ELF-1 (cell line): ENCODE measurements around the gene ENAH.

Source experiments
- DNase-seq: peaks from one replicate; pipeline ENCODE4 v3.0.0-alpha.2; 2016; ENCODE audit warnings: low read depth, low spot score

Gene ENAH

GRCh38 chr1:225561675-225562074 is 91.2 kb downstream of the ENAH start:
- DNase-seq = no peak

- no peak for DNase-seq
These were observed 93.0 kb downstream of the ENAH start for GRCh38 chr1:225559902-225560301.

GRCh38 chr1:225559326-225559725 is 93.6 kb downstream of the ENAH start:
- no peak for DNase-seq

- no peak for DNase-seq
These were observed 96.2 kb downstream of the ENAH start for GRCh38 chr1:225556694-225557093.

GRCh38 chr1:225555821-225556220 is 97.1 kb downstream of the ENAH start:
- DNase-seq = no peak

- no peak for DNase-seq
These were observed 98.6 kb downstream of the ENAH start for GRCh38 chr1:225554216-225554812.

- no peak for DNase-seq
These were observed 103.1 kb downstream of the ENAH start for GRCh38 chr1:225549821-225550220.

GRCh38 chr1:225548140-225548857 is 104.6 kb downstream of the ENAH start:
- DNase-seq = peak; percentile 64

GRCh38 chr1:225545649-225546048 is 107.3 kb downstream of the ENAH start:
- no peak for DNase-seq

GRCh38 chr1:225544924-225545323 is 108.0 kb downstream of the ENAH start:
- no peak for DNase-seq

GRCh38 chr1:225544263-225544662 is 108.7 kb downstream of the ENAH start:
- no peak for DNase-seq

- no peak for DNase-seq
These were observed 109.6 kb downstream of the ENAH start for GRCh38 chr1:225543350-225543749.

- no peak for DNase-seq
These were observed 111.5 kb downstream of the ENAH start for GRCh38 chr1:225541383-225541782.

GRCh38 chr1:225539575-225539974 is 113.3 kb downstream of the ENAH start:
- no peak for DNase-seq

GRCh38 chr1:225539069-225539468 is 113.9 kb downstream of the ENAH start:
- no peak for DNase-seq

- DNase-seq = no peak
These were observed 115.2 kb downstream of the ENAH start for GRCh38 chr1:225537554-225538251.

- no peak for DNase-seq
These were observed 117.6 kb downstream of the ENAH start for GRCh38 chr1:225535280-225535679.

GRCh38 chr1:225534772-225535171 is 118.2 kb downstream of the ENAH start:
- DNase-seq = no peak

- DNase-seq = no peak
These were observed 118.8 kb downstream of the ENAH start for GRCh38 chr1:225534135-225534534.

GRCh38 chr1:225533238-225533637 is 119.7 kb downstream of the ENAH start:
- no peak for DNase-seq

GRCh38 chr1:225532240-225532944 is 120.5 kb downstream of the ENAH start:
- no peak for DNase-seq

- no peak for DNase-seq
These were observed 123.2 kb downstream of the ENAH start for GRCh38 chr1:225529726-225530125.
